Measurements from ENCODE around the gene TXNDC8.

DNA sequence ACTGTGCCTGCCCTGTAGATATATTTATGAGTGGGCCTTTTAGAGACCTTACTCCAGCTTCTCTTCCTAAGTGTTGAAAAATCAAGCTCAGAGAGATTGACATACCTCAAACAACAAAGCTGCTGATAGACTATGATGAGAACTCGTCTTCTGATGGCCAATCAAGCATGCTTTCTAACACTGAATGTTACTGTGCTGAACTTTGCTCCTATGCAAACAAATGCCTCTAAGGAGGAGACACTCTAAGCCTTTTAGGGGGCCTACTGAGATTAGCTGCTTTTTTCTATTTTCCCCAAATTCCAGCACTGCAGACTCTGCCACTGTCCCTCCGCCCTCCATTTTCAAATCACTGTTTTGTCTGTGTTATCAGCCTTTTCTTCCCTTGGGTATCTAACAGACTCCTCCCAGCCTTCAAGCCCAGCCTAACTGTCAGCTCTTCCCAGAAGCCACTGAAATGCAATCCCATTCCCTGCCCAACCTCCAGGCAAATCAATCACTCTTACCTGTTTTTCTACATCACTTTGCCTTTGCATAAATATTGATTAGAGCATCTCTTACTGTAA, 39.5 kb downstream of the TXNDC8 start:
- TF ChIP-seq, protein P1, sequence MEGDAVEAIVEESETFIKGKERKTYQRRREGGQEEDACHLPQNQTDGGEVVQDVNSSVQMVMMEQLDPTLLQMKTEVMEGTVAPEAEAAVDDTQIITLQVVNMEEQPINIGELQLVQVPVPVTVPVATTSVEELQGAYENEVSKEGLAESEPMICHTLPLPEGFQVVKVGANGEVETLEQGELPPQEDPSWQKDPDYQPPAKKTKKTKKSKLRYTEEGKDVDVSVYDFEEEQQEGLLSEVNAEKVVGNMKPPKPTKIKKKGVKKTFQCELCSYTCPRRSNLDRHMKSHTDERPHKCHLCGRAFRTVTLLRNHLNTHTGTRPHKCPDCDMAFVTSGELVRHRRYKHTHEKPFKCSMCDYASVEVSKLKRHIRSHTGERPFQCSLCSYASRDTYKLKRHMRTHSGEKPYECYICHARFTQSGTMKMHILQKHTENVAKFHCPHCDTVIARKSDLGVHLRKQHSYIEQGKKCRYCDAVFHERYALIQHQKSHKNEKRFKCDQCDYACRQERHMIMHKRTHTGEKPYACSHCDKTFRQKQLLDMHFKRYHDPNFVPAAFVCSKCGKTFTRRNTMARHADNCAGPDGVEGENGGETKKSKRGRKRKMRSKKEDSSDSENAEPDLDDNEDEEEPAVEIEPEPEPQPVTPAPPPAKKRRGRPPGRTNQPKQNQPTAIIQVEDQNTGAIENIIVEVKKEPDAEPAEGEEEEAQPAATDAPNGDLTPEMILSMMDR (conservative IDR thresholded peaks at IDR 0.05; ENCODE audit: low read depth in 2 of 2) = no peak
- TF ChIP-seq, protein P2, sequence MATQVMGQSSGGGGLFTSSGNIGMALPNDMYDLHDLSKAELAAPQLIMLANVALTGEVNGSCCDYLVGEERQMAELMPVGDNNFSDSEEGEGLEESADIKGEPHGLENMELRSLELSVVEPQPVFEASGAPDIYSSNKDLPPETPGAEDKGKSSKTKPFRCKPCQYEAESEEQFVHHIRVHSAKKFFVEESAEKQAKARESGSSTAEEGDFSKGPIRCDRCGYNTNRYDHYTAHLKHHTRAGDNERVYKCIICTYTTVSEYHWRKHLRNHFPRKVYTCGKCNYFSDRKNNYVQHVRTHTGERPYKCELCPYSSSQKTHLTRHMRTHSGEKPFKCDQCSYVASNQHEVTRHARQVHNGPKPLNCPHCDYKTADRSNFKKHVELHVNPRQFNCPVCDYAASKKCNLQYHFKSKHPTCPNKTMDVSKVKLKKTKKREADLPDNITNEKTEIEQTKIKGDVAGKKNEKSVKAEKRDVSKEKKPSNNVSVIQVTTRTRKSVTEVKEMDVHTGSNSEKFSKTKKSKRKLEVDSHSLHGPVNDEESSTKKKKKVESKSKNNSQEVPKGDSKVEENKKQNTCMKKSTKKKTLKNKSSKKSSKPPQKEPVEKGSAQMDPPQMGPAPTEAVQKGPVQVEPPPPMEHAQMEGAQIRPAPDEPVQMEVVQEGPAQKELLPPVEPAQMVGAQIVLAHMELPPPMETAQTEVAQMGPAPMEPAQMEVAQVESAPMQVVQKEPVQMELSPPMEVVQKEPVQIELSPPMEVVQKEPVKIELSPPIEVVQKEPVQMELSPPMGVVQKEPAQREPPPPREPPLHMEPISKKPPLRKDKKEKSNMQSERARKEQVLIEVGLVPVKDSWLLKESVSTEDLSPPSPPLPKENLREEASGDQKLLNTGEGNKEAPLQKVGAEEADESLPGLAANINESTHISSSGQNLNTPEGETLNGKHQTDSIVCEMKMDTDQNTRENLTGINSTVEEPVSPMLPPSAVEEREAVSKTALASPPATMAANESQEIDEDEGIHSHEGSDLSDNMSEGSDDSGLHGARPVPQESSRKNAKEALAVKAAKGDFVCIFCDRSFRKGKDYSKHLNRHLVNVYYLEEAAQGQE (IDR thresholded peaks at IDR 0.05; ENCODE audit: unreplicated experiment) = no peak
- no peak for TF ChIP-seq EZH2 (IDR thresholded peaks at IDR 0.05; ENCODE audit: low read depth, unreplicated experiment)
